Jurkat, Clone E6-1 (cell line): ENCODE data around the gene HS3ST3B1.

Experiments
- DNase-seq: peaks from one replicate; pipeline ENCODE4 v3.0.0-alpha.2; 2011; ENCODE audit warnings: low read depth, low spot score
- H3K4me3 ChIP-seq: 2 replicates; pipeline ENCODE4 v1.5.1; 2011; ENCODE audit warnings: mild to moderate bottlenecking, low read length, control low read depth, moderate library complexity

The HS3ST3B1 gene

GRCh38 chr17:14340857-14341754 lies 40.2 kb downstream of the HS3ST3B1 start:
- no peak for DNase-seq
- no peak overlapping the region for H3K4me3 ChIP-seq

DNA sequence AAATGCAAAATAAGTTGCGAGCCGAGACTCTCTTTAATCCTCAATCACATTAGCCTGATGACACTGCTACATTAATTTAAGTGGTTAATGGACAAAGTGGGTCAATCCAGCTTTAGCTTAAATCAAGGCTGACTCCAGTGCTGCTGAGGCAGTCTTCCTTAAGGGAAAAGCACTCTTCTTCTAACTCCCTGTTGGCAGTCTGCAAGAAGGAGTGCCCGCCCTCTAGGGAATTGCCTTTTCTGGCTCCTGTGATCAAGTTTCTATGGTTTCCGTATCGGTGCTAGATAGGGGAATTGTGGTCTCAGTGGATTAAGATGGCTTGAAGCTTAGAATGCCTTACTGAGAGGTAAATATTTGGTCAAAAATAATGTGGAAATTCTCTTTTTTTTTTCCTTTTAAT lies 41.0 kb downstream of the HS3ST3B1 start:
- H3K4me3 ChIP-seq: no peak overlapping the region
- DNase-seq: no peak

DNA sequence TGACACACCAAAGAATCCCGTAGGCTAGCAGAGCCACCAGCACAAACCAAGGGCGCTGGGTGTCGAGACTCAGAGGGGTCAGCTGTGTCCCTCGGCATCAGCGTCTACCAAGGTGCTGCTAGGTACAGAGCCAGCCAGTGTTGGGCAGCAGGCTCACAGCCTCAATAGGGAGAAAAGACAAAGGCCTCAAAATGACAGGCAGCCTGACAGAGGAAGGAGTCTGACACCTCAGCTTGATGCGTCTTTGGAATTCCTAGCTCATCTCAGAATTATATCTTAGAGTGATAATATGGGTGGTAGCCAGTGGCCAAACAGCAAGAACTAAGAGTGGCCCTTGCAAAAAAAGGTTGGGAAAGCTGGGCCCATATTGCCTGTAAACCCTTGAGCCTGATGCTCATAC lies 45.9 kb downstream of the HS3ST3B1 start:
- no peak overlapping the region for H3K4me3 ChIP-seq
- no peak for DNase-seq

- no peak for DNase-seq
- no peak overlapping the region for H3K4me3 ChIP-seq
These were observed 50.6 kb downstream of the HS3ST3B1 start for GRCh38 chr17:14351493-14351892.

GRCh38 chr17:14352136-14352535 lies 51.3 kb downstream of the HS3ST3B1 start:
- H3K4me3 ChIP-seq: no peak overlapping the region
- DNase-seq: no peak

- H3K4me3 ChIP-seq: no peak overlapping the region
- DNase-seq: no peak
These were observed 53.1 kb downstream of the HS3ST3B1 start for GRCh38 chr17:14353861-14354474.

- no peak for DNase-seq
- no peak overlapping the region for H3K4me3 ChIP-seq
These were observed 53.9 kb downstream of the HS3ST3B1 start for GRCh38 chr17:14354807-14355206.

GRCh38 chr17:14355556-14355955 lies 54.7 kb downstream of the HS3ST3B1 start:
- DNase-seq: no peak
- H3K4me3 ChIP-seq: no peak overlapping the region

- no peak overlapping the region for H3K4me3 ChIP-seq
These were observed 58.5 kb downstream of the HS3ST3B1 start for GRCh38 chr17:14359163-14360020.

GRCh38 chr17:14360856-14361255 lies 60.0 kb downstream of the HS3ST3B1 start:
- no peak overlapping the region for H3K4me3 ChIP-seq
- DNase-seq: no peak

More at GRCh38 chr17:14359163-14360020, 58.5 kb downstream of the HS3ST3B1 start:
- no peak for DNase-seq

DNA sequence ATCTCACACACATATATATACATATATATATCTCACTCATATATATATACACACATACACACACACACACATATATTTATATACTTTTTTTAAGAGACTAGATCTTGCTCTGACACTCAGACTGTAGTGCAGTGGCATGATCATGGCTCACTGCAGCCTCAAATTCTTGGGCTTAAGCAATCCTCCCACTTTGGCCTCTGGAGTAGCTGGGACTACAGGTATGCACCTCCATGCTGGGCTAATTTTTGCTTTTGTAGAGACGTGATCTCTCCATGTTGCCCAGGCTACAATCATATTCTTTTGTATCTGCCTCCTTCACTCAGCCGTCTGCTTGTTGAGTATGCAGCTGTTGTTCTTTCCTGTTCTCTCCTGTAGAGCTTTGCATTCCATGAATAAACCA lies 60.6 kb downstream of the HS3ST3B1 start:
- no peak overlapping the region for H3K4me3 ChIP-seq
- no peak for DNase-seq

DNA sequence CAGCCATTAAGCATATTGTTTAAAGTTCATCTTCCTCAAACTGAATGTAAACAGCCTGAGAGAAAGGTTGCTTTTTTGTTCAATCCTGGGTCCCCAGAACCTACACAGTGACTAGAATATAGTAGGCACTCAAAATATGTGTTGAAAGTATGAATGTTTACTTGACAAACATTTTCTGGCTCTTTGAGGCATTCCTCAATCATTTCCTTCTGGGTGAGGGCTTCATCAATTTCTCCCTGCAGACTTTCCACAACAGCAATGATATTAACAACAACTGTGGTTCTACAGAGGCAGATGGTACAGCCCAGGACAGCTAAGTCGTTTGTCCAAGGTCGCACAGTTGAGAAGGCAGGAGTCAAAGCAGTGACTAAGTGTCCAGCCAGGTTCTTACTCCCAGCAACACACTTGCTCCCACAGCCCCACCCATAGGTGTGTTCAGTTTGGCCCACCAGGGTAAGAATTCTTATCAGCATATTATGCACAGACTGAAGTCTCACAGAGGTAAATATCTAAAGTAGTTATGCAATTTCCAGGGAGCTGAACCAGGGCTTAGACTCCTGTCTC lies 61.1 kb downstream of the HS3ST3B1 start:
- no peak overlapping the region for H3K4me3 ChIP-seq
- DNase-seq: no peak

DNA sequence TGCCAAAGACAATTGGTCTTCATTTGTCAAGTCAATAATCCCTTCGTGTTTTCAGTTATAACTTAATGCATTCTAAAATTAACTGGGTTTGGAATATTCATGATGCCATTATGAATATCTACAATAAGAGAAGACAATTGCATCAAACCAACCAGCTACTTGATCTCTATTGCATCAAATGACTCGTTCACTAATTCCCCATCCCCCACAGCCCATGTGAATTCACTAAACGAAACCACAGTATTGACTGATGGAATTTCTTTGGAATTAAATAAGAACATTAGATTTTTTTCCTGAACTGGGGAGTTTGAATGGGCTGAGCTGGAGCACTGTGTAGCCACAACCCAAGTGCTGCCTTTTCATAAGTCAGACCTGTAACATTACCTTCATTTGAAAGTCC lies 65.3 kb downstream of the HS3ST3B1 start:
- no peak overlapping the region for H3K4me3 ChIP-seq
- DNase-seq: no peak

- no peak for DNase-seq
- H3K4me3 ChIP-seq: no peak overlapping the region
These were observed 71.6 kb downstream of the HS3ST3B1 start for GRCh38 chr17:14372461-14372860.

GRCh38 chr17:14372905-14373613 lies 72.2 kb downstream of the HS3ST3B1 start:
- no peak for DNase-seq
- no peak overlapping the region for H3K4me3 ChIP-seq

- no peak for DNase-seq
- H3K4me3 ChIP-seq: no peak overlapping the region
These were observed 72.9 kb downstream of the HS3ST3B1 start for GRCh38 chr17:14373614-14374259.

DNA sequence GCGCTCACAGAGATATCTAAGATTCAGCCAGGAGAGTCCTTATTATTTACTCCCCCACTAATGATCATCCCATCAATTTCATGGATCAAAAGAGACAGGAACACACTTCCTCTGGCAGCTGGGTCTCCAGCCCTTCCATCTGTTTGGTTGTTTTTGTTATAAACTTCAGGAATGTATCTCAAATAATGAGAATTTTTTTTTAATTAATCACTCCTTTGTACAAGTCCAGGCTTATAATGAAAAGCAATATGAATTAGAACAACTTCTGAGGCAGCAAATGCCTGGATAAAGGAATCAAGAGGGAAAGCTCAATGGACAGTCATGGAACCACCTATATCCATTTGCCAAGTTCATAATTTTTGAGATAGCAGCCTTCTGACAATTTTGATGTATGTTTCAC lies 73.4 kb downstream of the HS3ST3B1 start:
- DNase-seq: no peak
- H3K4me3 ChIP-seq: no peak overlapping the region

DNA sequence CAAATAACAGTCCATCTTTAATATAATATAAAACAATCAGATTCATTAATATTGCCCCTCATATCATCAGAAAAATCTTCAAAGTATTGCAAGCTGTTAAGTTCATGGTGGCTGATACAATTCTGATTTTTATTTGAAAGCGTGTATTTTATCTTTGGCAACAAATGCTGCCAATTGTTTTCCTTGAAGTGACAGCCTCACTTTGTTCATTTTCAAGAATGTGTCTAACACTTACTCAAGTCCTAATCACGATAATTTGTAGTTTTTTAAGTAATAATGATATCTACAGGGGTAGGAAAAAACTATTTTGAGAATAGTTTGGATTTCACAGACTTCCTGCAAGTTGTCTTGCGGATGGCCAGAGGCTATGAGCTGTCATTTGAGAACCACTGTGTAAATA lies 75.8 kb downstream of the HS3ST3B1 start:
- no peak overlapping the region for H3K4me3 ChIP-seq
- no peak for DNase-seq
